Panc1 (cell line): ENCODE results near the gene TTYH2. TPM values are rescaled to one million over a fixed set of nuclear protein-coding genes. Genes with fewer than 3 reads are reported as not detected.

Source experiments
- ATAC-seq: fragments of 200-7000 bp; cut with Tn5 transposase; 2 replicates; pipeline ENCODE4 v1.9.1; 2020; ENCODE audit warnings: mild to moderate bottlenecking, moderate library complexity
- BruUV-seq: library from RNA; stranded (reverse); fragments of 400-500 nt; replicated peaks from 2 replicates; lab custom pipeline; 2021; lab: Mats Ljungman, UMichigan
- CTCF ChIA-PET: fragments of 300-600 bp; sonication (Branson Sonifier 250); formaldehyde crosslinking; loops from one replicate; lab custom pipeline; 2022; ENCODE audit warnings: antibody characterized with exemption; lab: Charles Lee
- POLR2A ChIA-PET: fragments of 300-600 bp; sonication (Branson Sonifier 250); formaldehyde crosslinking; loops from one replicate; lab custom pipeline; 2022; ENCODE audit warnings: antibody characterized with exemption; lab: Charles Lee
- DNase-seq: peaks from one replicate; pipeline ENCODE4 v3.0.0-alpha.2; 2010; ENCODE audit warnings: low read depth, low spot score
- H3K27ac ChIP-seq: 2 replicates; pipeline ENCODE4 v1.5.1; 2011; ENCODE audit warnings: mild to moderate bottlenecking, low read length, inconsistent platforms
- H3K27me3 ChIP-seq: fragments of 200-500 bp; sonication (Bioruptor generic); 2 replicates; pipeline ENCODE4 v1.6.0; 2014; ENCODE audit warnings: low read length, inconsistent platforms; ENCODE audit not compliant: control insufficient read depth, insufficient read depth
- H3K36me3 ChIP-seq: fragments of 200-500 bp; sonication (Bioruptor generic); 2 replicates; pipeline ENCODE4 v1.5.1; 2014; ENCODE audit warnings: inconsistent platforms, mild to moderate bottlenecking, low read length, moderate library complexity; ENCODE audit not compliant: control insufficient read depth, insufficient read depth
- H3K4me1 ChIP-seq: 2 replicates; pipeline ENCODE4 v1.5.1; 2011; ENCODE audit warnings: inconsistent platforms, mild to moderate bottlenecking, low read length, moderate library complexity; ENCODE audit not compliant: control insufficient read depth, insufficient read depth
- H3K4me3 ChIP-seq, 2 experiments: 2 replicates each; pipeline ENCODE4 v1.5.1; 2011 to 2012; ENCODE audit warnings: low read depth in 2 of 2, low read length in 2 of 2, mild to moderate bottlenecking in 2 of 2, inconsistent platforms in 1 of 2, moderate library complexity in 1 of 2
- H3K9me3 ChIP-seq: fragments of 200-500 bp; sonication (Bioruptor generic); 2 replicates; pipeline ENCODE4 v1.5.1; 2014; ENCODE audit warnings: low read depth, mild to moderate bottlenecking, inconsistent platforms, low read length, moderate library complexity; ENCODE audit not compliant: control insufficient read depth, insufficient read depth
- CTCF ChIP-seq: fragments of 450-650 bp; IDR thresholded peaks from 2 replicates; pipeline ENCODE4 v1.5.1; 2017; ENCODE audit warnings: mild to moderate bottlenecking
- POLR2AphosphoS5 ChIP-seq: IDR thresholded peaks from 2 replicates; pipeline ENCODE4 v1.6.1; 2012; ENCODE audit warnings: mild to moderate bottlenecking, low read depth, low read length, moderate library complexity
- SIN3A ChIP-seq: IDR thresholded peaks from 2 replicates; pipeline ENCODE4 v1.6.1; 2012; ENCODE audit warnings: low read depth, mild to moderate bottlenecking, low read length, moderate library complexity, borderline replicate concordance; ENCODE audit not compliant: insufficient read depth
- TCF7L2 ChIP-seq: IDR thresholded peaks from 2 replicates; pipeline ENCODE4 v1.6.1; 2011; ENCODE audit warnings: mild to moderate bottlenecking, low read depth, low read length, inconsistent platforms
- in situ Hi-C: cut with HindIII; loops from 2 replicates; pipeline ENCODE4 v1.10.0; 2016; ENCODE audit warnings: low sequenced_read_pairs, low pct_unique_long_range_greater_than_20kb
- intact Hi-C: fragments of 100-400 bp; cut with micrococcal nuclease; formaldehyde crosslinking; loops from one replicate; pipeline ENCODE4 v1.10.0; 2022; ENCODE audit not compliant: unreplicated experiment
- total RNA-seq: library from RNA; stranded (reverse); gene quantifications from one replicate; pipeline ENCODE4 v1.2.1, GENCODE V29; 2021; ENCODE audit not compliant: unreplicated experiment
- TF ChIP-seq, protein P1 (sequence below), 2 experiments: IDR thresholded peaks; 2 replicates each; pipeline ENCODE4 v1.6.1; 2011 to 2012; ENCODE audit warnings: low read depth in 2 of 2, control low read depth in 1 of 2, low read length in 1 of 2, mild to moderate bottlenecking in 1 of 2, moderate library complexity in 1 of 2; ENCODE audit not compliant: insufficient read depth in 1 of 2

The TTYH2 gene
- total RNA-seq, 1 experiment from 2014 or later, result 8.3 TPM

- no peak overlapping the region for H3K4me3 ChIP-seq
- no peak for DNase-seq
- H3K36me3 ChIP-seq, result no peaks in the 10 kb centered on the region
- intact Hi-C loops, result no loop called here
- TF ChIP-seq SIN3A (no peak), TCF7L2 (no peak)
- H3K27ac ChIP-seq, result no peak overlapping the region
- ChIA-PET POLR2A (no interaction called here), CTCF (no interaction called here)
- no TSS peak for BruUV-seq
- H3K4me1 ChIP-seq, result no peaks in the 10 kb centered on the region
- no peaks in the 10 kb centered on the region for H3K9me3 ChIP-seq
- no peak for ATAC-seq
- H3K27me3 ChIP-seq, result no peaks in the 10 kb centered on the region
- in situ Hi-C loops, result no loop called here
Observed at GRCh38 chr17:74227271-74228080, 14.1 kb downstream of the TTYH2 start.

DNA sequence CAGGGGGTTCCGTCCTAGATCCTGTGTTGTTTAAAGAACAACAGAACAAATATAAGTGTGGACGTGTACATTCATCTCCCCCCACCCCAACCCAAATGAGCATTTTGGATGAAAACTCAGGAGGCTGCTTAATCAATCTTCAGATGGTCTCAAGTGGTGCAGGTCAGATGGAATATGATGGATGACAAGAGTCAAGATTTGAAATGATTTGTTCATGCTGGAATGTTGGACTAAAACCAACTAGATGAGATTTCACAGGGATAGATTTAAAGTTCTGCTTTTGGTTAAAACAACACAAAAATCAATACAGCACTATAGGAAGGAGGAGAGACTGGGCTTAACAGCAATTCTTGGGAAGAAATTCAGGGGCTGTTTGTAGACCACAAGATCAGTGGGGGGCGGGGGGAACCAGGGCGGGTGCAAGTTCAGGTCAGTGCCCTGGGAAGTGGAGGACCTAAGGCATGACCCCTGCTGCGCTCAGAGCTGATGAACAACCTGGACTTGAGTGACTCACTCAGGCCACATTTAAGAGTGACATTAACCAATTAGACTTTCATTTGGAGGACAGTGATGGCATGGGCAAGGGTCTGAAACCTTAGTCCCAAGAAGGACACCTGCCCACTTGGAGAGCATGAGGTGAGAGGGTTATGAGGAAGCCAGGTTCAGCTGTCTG, 15.1 kb downstream of the TTYH2 start:
- no peak for ATAC-seq
- H3K27me3 ChIP-seq, result no peaks in the 10 kb centered on the region
- intact Hi-C loops, result no loop called here
- no TSS peak for BruUV-seq
- H3K36me3 ChIP-seq, result no peaks in the 10 kb centered on the region
- H3K4me1 ChIP-seq, result no peaks in the 10 kb centered on the region
- no peak overlapping the region for H3K4me3 ChIP-seq
- CTCF ChIA-PET, result no interaction called here
- no peak overlapping the region for H3K27ac ChIP-seq
- in situ Hi-C loops, result no loop called here
- no peaks in the 10 kb centered on the region for H3K9me3 ChIP-seq
- POLR2A ChIA-PET, result no interaction called here
- DNase-seq, result no peak
- TF ChIP-seq, protein P1, sequence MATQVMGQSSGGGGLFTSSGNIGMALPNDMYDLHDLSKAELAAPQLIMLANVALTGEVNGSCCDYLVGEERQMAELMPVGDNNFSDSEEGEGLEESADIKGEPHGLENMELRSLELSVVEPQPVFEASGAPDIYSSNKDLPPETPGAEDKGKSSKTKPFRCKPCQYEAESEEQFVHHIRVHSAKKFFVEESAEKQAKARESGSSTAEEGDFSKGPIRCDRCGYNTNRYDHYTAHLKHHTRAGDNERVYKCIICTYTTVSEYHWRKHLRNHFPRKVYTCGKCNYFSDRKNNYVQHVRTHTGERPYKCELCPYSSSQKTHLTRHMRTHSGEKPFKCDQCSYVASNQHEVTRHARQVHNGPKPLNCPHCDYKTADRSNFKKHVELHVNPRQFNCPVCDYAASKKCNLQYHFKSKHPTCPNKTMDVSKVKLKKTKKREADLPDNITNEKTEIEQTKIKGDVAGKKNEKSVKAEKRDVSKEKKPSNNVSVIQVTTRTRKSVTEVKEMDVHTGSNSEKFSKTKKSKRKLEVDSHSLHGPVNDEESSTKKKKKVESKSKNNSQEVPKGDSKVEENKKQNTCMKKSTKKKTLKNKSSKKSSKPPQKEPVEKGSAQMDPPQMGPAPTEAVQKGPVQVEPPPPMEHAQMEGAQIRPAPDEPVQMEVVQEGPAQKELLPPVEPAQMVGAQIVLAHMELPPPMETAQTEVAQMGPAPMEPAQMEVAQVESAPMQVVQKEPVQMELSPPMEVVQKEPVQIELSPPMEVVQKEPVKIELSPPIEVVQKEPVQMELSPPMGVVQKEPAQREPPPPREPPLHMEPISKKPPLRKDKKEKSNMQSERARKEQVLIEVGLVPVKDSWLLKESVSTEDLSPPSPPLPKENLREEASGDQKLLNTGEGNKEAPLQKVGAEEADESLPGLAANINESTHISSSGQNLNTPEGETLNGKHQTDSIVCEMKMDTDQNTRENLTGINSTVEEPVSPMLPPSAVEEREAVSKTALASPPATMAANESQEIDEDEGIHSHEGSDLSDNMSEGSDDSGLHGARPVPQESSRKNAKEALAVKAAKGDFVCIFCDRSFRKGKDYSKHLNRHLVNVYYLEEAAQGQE (IDR thresholded peaks at IDR 0.05; ENCODE audit: insufficient read depth in 1 of 2, low read depth in 2 of 2, low read length in 1 of 2), result no peak
- TF ChIP-seq POLR2AphosphoS5 (no peak), CTCF (no peak), SIN3A (no peak), TCF7L2 (no peak)
